CD8-positive, alpha-beta memory T cell (primary cell): ENCODE data around the gene ST8SIA2. TPM values are rescaled to one million over a fixed set of nuclear protein-coding genes. Genes with fewer than 3 reads are reported as not detected.

ENCODE experiments used
- CTCF ChIA-PET: fragments of 350-600 bp; sonication (Branson Sonifier 250); formaldehyde crosslinking; loops from one replicate; lab custom pipeline; 2021; ENCODE audit warnings: antibody characterized with exemption; lab: Charles Lee
- POLR2A ChIA-PET: fragments of 350-600 bp; sonication (Branson Sonifier 250); formaldehyde crosslinking; loops from one replicate; lab custom pipeline; 2021; ENCODE audit warnings: antibody characterized with exemption; lab: Charles Lee
- DNase-seq, 5 donors: peaks; one replicate each; pipeline versions ENCODE4 v3.0.0 to v3.0.0-alpha.2; 2020 to 2022; ENCODE audit warnings: mixed read lengths in 1 of 5
- H3K27ac ChIP-seq: one replicate; pipeline ENCODE4 v1.7.0; 2013; ENCODE audit warnings: low read depth, mild to moderate bottlenecking, low read length, moderate library complexity
- H3K27me3 ChIP-seq: 2 replicates; pipeline ENCODE4 v1.7.0; 2013; ENCODE audit warnings: low read length, mild to moderate bottlenecking; ENCODE audit not compliant: insufficient read depth, poor library complexity, severe bottlenecking
- H3K36me3 ChIP-seq: 2 replicates; pipeline ENCODE4 v1.7.0; 2013; ENCODE audit warnings: mild to moderate bottlenecking, low read length, moderate library complexity; ENCODE audit not compliant: insufficient read depth
- H3K4me1 ChIP-seq: 2 replicates; pipeline ENCODE4 v1.7.0; 2013; ENCODE audit warnings: mild to moderate bottlenecking, low read length, moderate library complexity; ENCODE audit not compliant: insufficient read depth
- H3K4me3 ChIP-seq: 2 replicates; pipeline ENCODE4 v1.7.0; 2013; ENCODE audit warnings: mild to moderate bottlenecking, low read length
- H3K9me3 ChIP-seq: 2 replicates; pipeline ENCODE4 v1.7.0; 2013; ENCODE audit warnings: mild to moderate bottlenecking, low read length
- H3K27ac Mint-ChIP-seq, 8 donors: one replicate each; pipeline ENCODE4 v1.8.0; 2020 to 2021; ENCODE audit warnings: mixed read lengths in 8 of 8, mild to moderate bottlenecking in 6 of 8, inconsistent platforms in 3 of 8, moderate library complexity in 3 of 8
- H3K27me3 Mint-ChIP-seq, 2 donors: one replicate each; pipeline ENCODE4 v1.8.0; 2020 to 2021; ENCODE audit warnings: mixed read lengths in 2 of 2, mild to moderate bottlenecking in 1 of 2, moderate library complexity in 1 of 2
- H3K36me3 Mint-ChIP-seq, 3 donors: one replicate each; pipeline ENCODE4 v1.8.0; 2020 to 2021; ENCODE audit warnings: mixed read lengths in 3 of 3, inconsistent platforms in 1 of 3, mild to moderate bottlenecking in 1 of 3
- H3K4me1 Mint-ChIP-seq, 3 donors: one replicate each; pipeline ENCODE4 v1.8.0; 2020 to 2021; ENCODE audit warnings: mixed read lengths in 3 of 3, inconsistent platforms in 1 of 3, mild to moderate bottlenecking in 1 of 3
- H3K4me3 Mint-ChIP-seq, 7 donors: one replicate each; pipeline ENCODE4 v1.8.0; 2020 to 2021; ENCODE audit warnings: mixed read lengths in 7 of 7, mild to moderate bottlenecking in 6 of 7, moderate library complexity in 4 of 7, inconsistent platforms in 2 of 7
- H3K9me3 Mint-ChIP-seq, 5 donors: one replicate each; pipeline ENCODE4 v1.8.0; 2020 to 2022; ENCODE audit warnings: mixed read lengths in 5 of 5, mild to moderate bottlenecking in 3 of 5, moderate library complexity in 2 of 5, inconsistent platforms in 1 of 5
- polyA plus RNA-seq: library from polyadenylated mRNA; unstranded; fragments of 300-500 nt; fragmentation: Illumina TruSeq; gene quantifications from one replicate; pipeline ENCODE4 v1.2.3, GENCODE V29; 2021
- total RNA-seq, 2 experiments: library from RNA; stranded (reverse); gene quantifications; one replicate each; pipeline ENCODE4 v1.2.3, GENCODE V29; 2021

Gene ST8SIA2
- total and polyA plus RNA-seq, 3 experiments from 2014 or later, result not detected

DNA sequence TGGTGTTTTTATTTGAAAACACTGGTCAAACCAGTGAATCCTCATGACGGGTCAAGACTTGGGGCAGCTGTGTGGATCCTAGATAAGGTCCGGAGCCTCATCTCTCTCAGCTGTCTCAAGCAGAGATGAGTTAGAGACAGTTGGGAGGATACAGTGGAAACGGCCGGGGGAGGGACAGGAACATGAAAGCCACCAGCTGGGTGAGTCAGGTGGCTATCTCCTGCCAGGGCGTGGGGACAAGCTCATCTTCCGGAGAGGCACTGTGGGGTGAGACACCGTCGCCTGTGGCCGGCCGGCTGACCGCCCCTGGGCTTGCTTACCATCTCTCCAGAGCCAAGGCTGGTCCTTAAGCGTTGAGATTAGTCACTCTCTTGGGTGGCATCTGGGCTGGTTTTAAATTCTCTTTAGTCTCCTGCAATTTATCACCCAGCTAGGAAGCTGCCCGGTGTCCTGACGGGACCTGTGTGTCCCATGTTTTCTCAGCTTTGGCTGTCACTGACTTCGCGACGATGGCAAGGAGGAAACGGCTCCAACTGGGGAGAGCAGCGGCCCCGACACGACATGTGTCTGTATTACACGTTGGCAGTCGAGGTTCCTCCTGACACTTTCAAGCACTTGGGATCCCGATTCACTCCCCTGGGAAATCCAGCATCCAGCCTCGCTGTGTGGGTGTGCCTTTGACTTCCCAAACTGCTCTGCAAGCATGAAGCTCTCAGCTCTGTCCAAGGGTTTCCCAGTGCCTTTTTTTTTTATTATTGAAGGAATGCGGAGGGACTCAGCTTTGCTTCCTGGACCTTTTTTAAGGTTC is 7.5 kb downstream of the ST8SIA2 start:
- ChIA-PET CTCF (no interaction called here), POLR2A (no interaction called here)
- H3K36me3 Mint-ChIP-seq, result no peaks in the 10 kb centered on the region
- H3K9me3 ChIP-seq, result no peaks in the 10 kb centered on the region
- H3K4me1 Mint-ChIP-seq, result no peaks in the 10 kb centered on the region
- H3K27me3 Mint-ChIP-seq, result peaks cover 23 to 48% of the 10 kb centered on the region in 2 donors
- no peaks in the 10 kb centered on the region for H3K27me3 ChIP-seq
- H3K4me1 ChIP-seq, result no peaks in the 10 kb centered on the region
- no peak overlapping the region for H3K4me3 Mint-ChIP-seq
- no peaks in the 10 kb centered on the region for H3K36me3 ChIP-seq
- H3K4me3 ChIP-seq, result no peak overlapping the region
- no peak for DNase-seq
- peak overlapping the region in 1 of 8 donors; percentile 47 for H3K27ac Mint-ChIP-seq
- H3K9me3 Mint-ChIP-seq, result no peaks in the 10 kb centered on the region
- H3K27ac ChIP-seq, result no peak overlapping the region

DNA sequence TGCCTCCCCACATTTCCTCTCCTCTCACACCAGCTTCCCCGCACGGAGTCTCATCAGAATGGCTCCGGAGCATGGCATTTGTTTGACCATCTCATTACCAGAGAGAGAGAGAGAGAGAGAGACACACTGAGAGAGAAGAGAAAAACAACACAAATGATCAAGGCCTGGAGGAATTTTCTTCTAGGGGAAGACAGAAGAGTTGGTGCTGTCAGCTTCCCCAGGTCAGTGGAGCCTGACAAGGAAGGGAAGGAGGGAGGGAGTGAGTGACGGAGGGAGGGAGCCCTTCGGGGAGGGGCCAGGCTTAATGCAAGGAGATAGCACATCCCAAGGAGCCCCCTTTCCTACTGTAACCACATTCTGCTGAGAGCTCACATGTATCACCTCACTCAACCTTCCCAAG is 9.1 kb downstream of the ST8SIA2 start:
- no peak overlapping the region for H3K27ac ChIP-seq
- H3K4me3 ChIP-seq, result no peak overlapping the region
- no peaks in the 10 kb centered on the region for H3K9me3 ChIP-seq
- no peaks in the 10 kb centered on the region for H3K4me1 ChIP-seq
- no peak overlapping the region for H3K4me3 Mint-ChIP-seq
- H3K4me1 Mint-ChIP-seq, result no peaks in the 10 kb centered on the region
- no peak overlapping the region for H3K27ac Mint-ChIP-seq
- H3K9me3 Mint-ChIP-seq, result no peaks in the 10 kb centered on the region
- CTCF ChIA-PET, result no interaction called here
- H3K36me3 Mint-ChIP-seq, result no peaks in the 10 kb centered on the region
- H3K27me3 ChIP-seq, result no peaks in the 10 kb centered on the region
- no peak for DNase-seq
- peaks cover 14 to 36% of the 10 kb centered on the region in 2 donors for H3K27me3 Mint-ChIP-seq
- POLR2A ChIA-PET, result no interaction called here
- H3K36me3 ChIP-seq, result no peaks in the 10 kb centered on the region

DNA sequence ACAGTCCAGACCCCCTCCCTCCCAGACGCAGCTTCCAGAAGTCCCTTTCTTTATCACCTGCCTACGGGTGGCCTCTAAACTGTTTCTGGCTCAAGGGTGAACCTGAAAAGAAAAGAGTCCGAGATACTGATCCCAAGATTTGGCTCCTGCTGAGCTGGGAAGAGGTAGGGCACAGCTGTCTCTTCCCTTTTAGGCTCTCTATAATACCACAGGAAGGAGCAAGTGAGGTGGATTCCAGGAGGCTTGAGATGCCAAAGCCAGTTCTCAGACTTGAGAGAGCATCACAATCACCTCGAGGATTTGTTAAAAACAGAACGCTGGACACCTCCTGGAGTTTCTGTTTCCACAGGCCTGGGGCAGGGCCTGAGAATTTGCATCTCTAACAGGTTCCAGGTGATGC is 12.3 kb downstream of the ST8SIA2 start:
- Histone ChIP-seq H3K36me3 (no peaks in the 10 kb centered on the region), H3K4me1 (no peaks in the 10 kb centered on the region), H3K27me3 (no peaks in the 10 kb centered on the region), H3K4me3 (no peak overlapping the region), H3K27ac (no peak overlapping the region), H3K9me3 (no peaks in the 10 kb centered on the region)
- Mint-ChIP-seq H3K9me3 (no peaks in the 10 kb centered on the region), H3K27ac (no peak overlapping the region), H3K4me3 (no peak overlapping the region), H3K27me3 (peaks cover 12 to 30% of the 10 kb centered on the region in 2 donors), H3K36me3 (no peaks in the 10 kb centered on the region), H3K4me1 (no peaks in the 10 kb centered on the region)
- ChIA-PET CTCF (no interaction called here), POLR2A (no interaction called here)
- DNase-seq, result no peak

DNA sequence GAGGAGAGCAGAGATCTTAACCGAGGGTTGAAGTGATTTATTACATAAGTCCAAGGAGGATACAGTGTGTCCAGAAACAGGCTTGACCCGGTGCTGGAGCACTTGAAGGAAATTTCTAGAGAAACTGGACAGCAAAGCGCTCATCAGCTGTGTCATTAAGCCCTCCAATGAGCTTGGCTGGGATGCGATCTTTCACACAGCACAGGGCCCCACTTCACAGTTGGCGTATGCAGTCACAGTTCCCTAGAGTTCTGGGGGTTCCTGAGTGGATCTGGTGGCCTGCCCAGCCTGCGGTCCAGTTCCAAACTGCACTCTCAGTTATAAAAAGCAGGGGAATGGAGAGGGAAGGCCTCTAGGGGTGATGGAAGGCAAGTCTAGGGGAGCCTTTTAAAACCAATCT is 13.6 kb downstream of the ST8SIA2 start:
- CTCF ChIA-PET, result no interaction called here
- no peaks in the 10 kb centered on the region for H3K9me3 Mint-ChIP-seq
- DNase-seq, result no peak
- no peak overlapping the region for H3K27ac ChIP-seq
- H3K36me3 ChIP-seq, result no peaks in the 10 kb centered on the region
- POLR2A ChIA-PET, result no interaction called here
- no peaks in the 10 kb centered on the region for H3K36me3 Mint-ChIP-seq
- no peak overlapping the region for H3K4me3 Mint-ChIP-seq
- H3K27me3 Mint-ChIP-seq, result peaks cover 15 to 25% of the 10 kb centered on the region in 2 donors
- H3K9me3 ChIP-seq, result no peaks in the 10 kb centered on the region
- H3K4me1 Mint-ChIP-seq, result no peaks in the 10 kb centered on the region
- H3K27ac Mint-ChIP-seq, result no peak overlapping the region
- no peaks in the 10 kb centered on the region for H3K27me3 ChIP-seq
- H3K4me1 ChIP-seq, result no peaks in the 10 kb centered on the region
- H3K4me3 ChIP-seq, result no peak overlapping the region

DNA sequence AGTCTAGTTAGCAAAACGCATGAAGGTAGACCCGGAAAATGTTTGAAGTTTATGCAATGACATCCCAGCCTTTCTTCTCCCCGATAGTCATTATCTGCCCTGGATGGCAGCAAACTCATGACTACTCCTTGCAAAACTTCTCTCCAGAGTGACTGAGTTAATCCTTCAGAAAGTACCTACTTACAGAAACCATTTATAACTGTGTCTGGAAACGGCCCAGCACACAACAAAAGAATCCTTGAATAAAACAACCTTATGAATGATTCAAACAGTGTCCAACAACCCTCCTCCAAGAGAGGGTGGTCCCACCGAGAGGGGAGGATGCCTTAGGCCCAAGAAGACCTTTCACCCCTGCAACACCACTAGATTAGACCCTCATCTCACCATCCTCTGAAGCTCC is 14.2 kb downstream of the ST8SIA2 start:
- no peaks in the 10 kb centered on the region for H3K4me1 ChIP-seq
- ChIA-PET CTCF (no interaction called here), POLR2A (no interaction called here)
- H3K27me3 ChIP-seq, result no peaks in the 10 kb centered on the region
- Mint-ChIP-seq H3K36me3 (no peaks in the 10 kb centered on the region), H3K4me1 (no peaks in the 10 kb centered on the region), H3K4me3 (no peak overlapping the region), H3K9me3 (peaks cover 0 to 1% (median 0%) of the 10 kb centered on the region in 5 donors), H3K27ac (no peak overlapping the region), H3K27me3 (peaks cover 14 to 20% of the 10 kb centered on the region in 2 donors)
- H3K36me3 ChIP-seq, result no peaks in the 10 kb centered on the region
- no peak for DNase-seq
- H3K27ac ChIP-seq, result no peak overlapping the region
- no peaks in the 10 kb centered on the region for H3K9me3 ChIP-seq
- no peak overlapping the region for H3K4me3 ChIP-seq

DNA sequence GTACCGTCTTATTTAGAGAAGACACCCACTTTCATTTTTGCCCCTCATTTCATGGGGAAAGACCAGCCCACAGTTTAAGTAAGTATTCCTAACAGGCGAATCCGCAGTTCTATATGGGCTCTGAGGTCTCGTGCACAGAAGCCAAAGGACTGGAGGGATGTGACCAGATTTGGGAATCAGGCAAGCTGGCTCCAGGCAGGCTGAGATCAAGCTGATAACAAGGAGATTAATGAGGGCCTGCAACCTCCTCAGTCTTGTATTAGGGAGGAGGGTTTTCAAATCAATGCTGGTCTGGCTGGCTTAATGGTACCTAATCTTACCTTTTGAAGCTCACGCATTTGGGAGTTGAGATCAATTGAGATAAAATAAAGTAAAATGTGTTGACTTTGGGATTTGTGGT is 15.3 kb downstream of the ST8SIA2 start:
- POLR2A ChIA-PET, result no interaction called here
- H3K4me3 Mint-ChIP-seq, result no peak overlapping the region
- H3K27ac Mint-ChIP-seq, result no peak overlapping the region
- Histone ChIP-seq H3K4me1 (no peaks in the 10 kb centered on the region), H3K27me3 (no peaks in the 10 kb centered on the region), H3K9me3 (no peaks in the 10 kb centered on the region), H3K27ac (no peak overlapping the region), H3K36me3 (no peaks in the 10 kb centered on the region), H3K4me3 (no peak overlapping the region)
- peaks cover 0 to 3% (median 0%) of the 10 kb centered on the region in 5 donors for H3K9me3 Mint-ChIP-seq
- H3K36me3 Mint-ChIP-seq, result no peaks in the 10 kb centered on the region
- peaks cover 10 to 18% of the 10 kb centered on the region in 2 donors for H3K27me3 Mint-ChIP-seq
- no peaks in the 10 kb centered on the region for H3K4me1 Mint-ChIP-seq
- DNase-seq, result no peak
- CTCF ChIA-PET, result no interaction called here

DNA sequence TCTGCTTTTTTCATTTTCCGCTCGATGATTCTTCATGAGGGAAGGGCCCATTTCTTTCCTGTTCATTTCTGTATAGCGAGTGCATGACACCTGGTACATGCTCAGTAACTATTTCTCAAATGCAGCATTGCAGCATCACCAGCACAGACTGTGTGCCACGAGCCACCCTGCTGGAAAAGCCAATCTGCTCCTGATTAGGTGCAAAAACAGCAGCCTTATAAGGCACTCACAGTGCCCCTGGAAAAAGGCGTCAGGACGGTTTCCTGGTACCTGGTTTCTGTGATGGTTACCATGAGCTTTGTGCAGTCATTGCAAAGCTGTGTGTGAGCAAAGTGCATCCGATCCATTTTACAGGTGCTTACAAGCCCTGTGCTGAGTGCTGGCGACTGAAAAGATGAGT is 15.8 kb downstream of the ST8SIA2 start:
- DNase-seq, result no peak
- Mint-ChIP-seq H3K27me3 (peaks cover 11 to 21% of the 10 kb centered on the region in 2 donors), H3K4me1 (no peaks in the 10 kb centered on the region), H3K9me3 (peaks cover 0 to 3% (median 0%) of the 10 kb centered on the region in 5 donors), H3K36me3 (no peaks in the 10 kb centered on the region), H3K27ac (no peak overlapping the region), H3K4me3 (no peak overlapping the region)
- Histone ChIP-seq H3K4me1 (no peaks in the 10 kb centered on the region), H3K36me3 (no peaks in the 10 kb centered on the region), H3K27me3 (no peaks in the 10 kb centered on the region), H3K9me3 (no peaks in the 10 kb centered on the region), H3K4me3 (no peak overlapping the region), H3K27ac (no peak overlapping the region)
- ChIA-PET CTCF (no interaction called here), POLR2A (no interaction called here)

DNA sequence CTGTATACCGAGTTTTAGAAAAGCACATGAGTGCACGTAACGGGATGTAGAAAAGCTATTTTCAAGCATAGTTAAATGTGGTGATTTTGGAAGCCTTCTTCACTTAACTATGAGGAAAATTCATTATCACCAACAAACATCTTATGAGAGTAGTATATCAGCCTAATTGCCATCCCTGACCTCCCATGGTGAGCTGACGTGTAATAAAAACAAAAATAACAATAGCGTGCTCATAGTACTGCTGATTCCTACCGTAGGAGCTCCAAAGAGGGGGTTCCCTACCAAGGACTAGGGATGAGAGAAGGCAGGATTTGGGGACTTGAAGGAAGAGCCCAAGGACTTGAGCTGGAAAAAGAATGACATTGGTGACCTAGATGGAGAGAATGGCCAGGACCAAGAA is 16.9 kb downstream of the ST8SIA2 start:
- no peaks in the 10 kb centered on the region for H3K4me1 ChIP-seq
- no peak overlapping the region for H3K4me3 ChIP-seq
- H3K36me3 ChIP-seq, result no peaks in the 10 kb centered on the region
- Mint-ChIP-seq H3K27ac (peak overlapping the region in 1 of 8 donors; percentile 43), H3K36me3 (no peaks in the 10 kb centered on the region), H3K4me3 (no peak overlapping the region), H3K4me1 (no peaks in the 10 kb centered on the region), H3K27me3 (peaks cover 12 to 29% of the 10 kb centered on the region in 2 donors), H3K9me3 (peaks cover 0 to 3% (median 0%) of the 10 kb centered on the region in 5 donors)
- no peaks in the 10 kb centered on the region for H3K27me3 ChIP-seq
- no peak overlapping the region for H3K27ac ChIP-seq
- no peak for DNase-seq
- ChIA-PET POLR2A (no interaction called here), CTCF (no interaction called here)
- no peaks in the 10 kb centered on the region for H3K9me3 ChIP-seq
